ENCODE data around the gene KLHL22.
"Not testable (repeated sequence)": the region's sequence is repeated elsewhere in the genome, so short reads cannot be mapped to it uniquely, and the experiment has no call there.

The KLHL22 gene

GRCh38 chr22:20520093-20520511 is 24.5 kb upstream of the KLHL22 start:
- DNase-seq (ENCODE audit: insufficient read length), result no peak
- TF ChIP-seq POLR2A (IDR thresholded peaks at IDR 0.05; ENCODE audit: low read depth, low read length) (no peak), TAF1 (IDR thresholded peaks at IDR 0.05; ENCODE audit: borderline replicate concordance, low read depth, low read length) (no peak)
- FAIRE-seq, result no peak

- no peak for TF ChIP-seq TAF1 (IDR thresholded peaks at IDR 0.05; ENCODE audit: borderline replicate concordance, low read depth, low read length)
- TF ChIP-seq POLR2AphosphoS5 (IDR thresholded peaks at IDR 0.05; ENCODE audit: low read depth, low read length), result no peak
- no peak for TF ChIP-seq POLR2A (IDR thresholded peaks at IDR 0.05; ENCODE audit: low read depth, low read length)
- FAIRE-seq, result no peak
These were observed 24.0 kb upstream of the KLHL22 start for GRCh38 chr22:20519558-20519957.

GRCh38 chr22:20517841-20518592 is 22.4 kb upstream of the KLHL22 start:
- TF ChIP-seq TAF1 (IDR thresholded peaks at IDR 0.05; ENCODE audit: borderline replicate concordance, low read depth, low read length) (no peak), POLR2AphosphoS5 (IDR thresholded peaks at IDR 0.05; ENCODE audit: low read depth, low read length) (no peak), POLR2A (IDR thresholded peaks at IDR 0.05; ENCODE audit: low read depth, low read length) (no peak)
- no peak for DNase-seq (ENCODE audit: insufficient read length)
- no peak for FAIRE-seq

More at GRCh38 chr22:20519558-20519957, 24.0 kb upstream of the KLHL22 start:
- DNase-seq (ENCODE audit: insufficient read length), result no peak

GRCh38 chr22:20517422-20517821 is 21.8 kb upstream of the KLHL22 start:
- FAIRE-seq, result no peak
- TF ChIP-seq POLR2AphosphoS5 (IDR thresholded peaks at IDR 0.05; ENCODE audit: low read depth, low read length) (no peak), TAF1 (IDR thresholded peaks at IDR 0.05; ENCODE audit: borderline replicate concordance, low read depth, low read length) (no peak), POLR2A (IDR thresholded peaks at IDR 0.05; ENCODE audit: low read depth, low read length) (no peak)
- no peak for DNase-seq (ENCODE audit: insufficient read length)

GRCh38 chr22:20516399-20516798 is 20.8 kb upstream of the KLHL22 start:
- FAIRE-seq, result no peak
- TF ChIP-seq TAF1 (IDR thresholded peaks at IDR 0.05; ENCODE audit: borderline replicate concordance, low read depth, low read length) (no peak), POLR2A (IDR thresholded peaks at IDR 0.05; ENCODE audit: low read depth, low read length) (no peak), POLR2AphosphoS5 (IDR thresholded peaks at IDR 0.05; ENCODE audit: low read depth, low read length) (no peak)
- DNase-seq (ENCODE audit: insufficient read length), result no peak

- DNase-seq (ENCODE audit: insufficient read length) (no peak), FAIRE-seq (no peak)
- no peak for TF ChIP-seq POLR2A (IDR thresholded peaks at IDR 0.05; ENCODE audit: low read depth, low read length)
- TF ChIP-seq POLR2AphosphoS5 (IDR thresholded peaks at IDR 0.05; ENCODE audit: low read depth, low read length), result no peak
- no peak for TF ChIP-seq TAF1 (IDR thresholded peaks at IDR 0.05; ENCODE audit: borderline replicate concordance, low read depth, low read length)
These were observed 19.2 kb upstream of the KLHL22 start for GRCh38 chr22:20514658-20515406.

GRCh38 chr22:20511578-20512229 is 16.1 kb upstream of the KLHL22 start:
- TF ChIP-seq POLR2AphosphoS5 (IDR thresholded peaks at IDR 0.05; ENCODE audit: low read depth, low read length) (no peak), TAF1 (IDR thresholded peaks at IDR 0.05; ENCODE audit: borderline replicate concordance, low read depth, low read length) (no peak)
- FAIRE-seq (no peak), DNase-seq (ENCODE audit: insufficient read length) (no peak)

- DNase-seq (ENCODE audit: insufficient read length) (no peak), FAIRE-seq (peak; percentile 24)
- TF ChIP-seq POLR2AphosphoS5 (IDR thresholded peaks at IDR 0.05; ENCODE audit: low read depth, low read length) (no peak), POLR2A (IDR thresholded peaks at IDR 0.05; ENCODE audit: low read depth, low read length) (no peak), TAF1 (IDR thresholded peaks at IDR 0.05; ENCODE audit: borderline replicate concordance, low read depth, low read length) (no peak)
These were observed 15.4 kb upstream of the KLHL22 start for GRCh38 chr22:20510811-20511577.

GRCh38 chr22:20509344-20510047 is 13.9 kb upstream of the KLHL22 start:
- peak; percentile 59 for TF ChIP-seq POLR2A (IDR thresholded peaks at IDR 0.05; ENCODE audit: low read depth, low read length)
- TF ChIP-seq TAF1 (IDR thresholded peaks at IDR 0.05; ENCODE audit: borderline replicate concordance, low read depth, low read length), result no peak
- FAIRE-seq (peak; percentile 78), DNase-seq (ENCODE audit: insufficient read length) (no peak)

GRCh38 chr22:20508815-20509271 is 13.2 kb upstream of the KLHL22 start:
- TF ChIP-seq POLR2A (IDR thresholded peaks at IDR 0.05; ENCODE audit: low read depth, low read length), result no peak
- TF ChIP-seq POLR2AphosphoS5 (IDR thresholded peaks at IDR 0.05; ENCODE audit: low read depth, low read length), result no peak
- no peak for TF ChIP-seq TAF1 (IDR thresholded peaks at IDR 0.05; ENCODE audit: borderline replicate concordance, low read depth, low read length)
- no peak for DNase-seq (ENCODE audit: insufficient read length)
- no peak for FAIRE-seq

- FAIRE-seq; DNase-seq (ENCODE audit: insufficient read length): not testable (repeated sequence)
These were observed 12.6 kb upstream of the KLHL22 start for GRCh38 chr22:20508067-20508755.

Measured in GM12892 (cell line).